ENCODE measurements around the gene RUNX1.
"Not testable (repeated sequence)": the region's sequence is repeated elsewhere in the genome, so short reads cannot be mapped to it uniquely, and the experiment has no call there.

RUNX1 gene

GRCh38 chr21:34807881-34808568 lies 241.1 kb downstream of the RUNX1 start:
- peak; percentile 63 for DNase-seq (ENCODE audit: low read depth, low spot score)

- peak; percentile 73 for DNase-seq (ENCODE audit: low read depth, low spot score)
Measured at GRCh38 chr21:34807146-34807880, 241.8 kb downstream of the RUNX1 start.

GRCh38 chr21:34806423-34806822 lies 242.7 kb downstream of the RUNX1 start:
- DNase-seq (ENCODE audit: low read depth, low spot score): no peak

- no peak for DNase-seq (ENCODE audit: low read depth, low spot score)
Measured at GRCh38 chr21:34805157-34805556, 243.9 kb downstream of the RUNX1 start.

GRCh38 chr21:34804584-34804983 lies 244.5 kb downstream of the RUNX1 start:
- DNase-seq (ENCODE audit: low read depth, low spot score): not testable (repeated sequence)

GRCh38 chr21:34803782-34804370 lies 245.2 kb downstream of the RUNX1 start:
- no peak for DNase-seq (ENCODE audit: low read depth, low spot score)

GRCh38 chr21:34802180-34802899 lies 246.8 kb downstream of the RUNX1 start:
- no peak for DNase-seq (ENCODE audit: low read depth, low spot score)

GRCh38 chr21:34801519-34802132 lies 247.5 kb downstream of the RUNX1 start:
- DNase-seq (ENCODE audit: low read depth, low spot score): no peak

- no peak for DNase-seq (ENCODE audit: low read depth, low spot score)
Measured at GRCh38 chr21:34800797-34801518, 248.1 kb downstream of the RUNX1 start.

GRCh38 chr21:34799092-34799491 lies 250.0 kb downstream of the RUNX1 start:
- DNase-seq (ENCODE audit: low read depth, low spot score): no peak

- DNase-seq (ENCODE audit: low read depth, low spot score): no peak
Measured at GRCh38 chr21:34797921-34798535, 251.1 kb downstream of the RUNX1 start.

- DNase-seq (ENCODE audit: low read depth, low spot score): no peak
Measured at GRCh38 chr21:34797201-34797525, 251.9 kb downstream of the RUNX1 start.

- no peak for DNase-seq (ENCODE audit: low read depth, low spot score)
Measured at GRCh38 chr21:34796518-34797200, 252.4 kb downstream of the RUNX1 start.

GRCh38 chr21:34795548-34796180 lies 253.4 kb downstream of the RUNX1 start:
- no peak for DNase-seq (ENCODE audit: low read depth, low spot score)

GRCh38 chr21:34795175-34795547 lies 253.9 kb downstream of the RUNX1 start:
- DNase-seq (ENCODE audit: low read depth, low spot score): no peak

- DNase-seq (ENCODE audit: low read depth, low spot score): no peak
Measured at GRCh38 chr21:34794686-34795085, 254.4 kb downstream of the RUNX1 start.

- DNase-seq (ENCODE audit: low read depth, low spot score): no peak
Measured at GRCh38 chr21:34793471-34793870, 255.6 kb downstream of the RUNX1 start.

GRCh38 chr21:34792504-34793089 lies 256.5 kb downstream of the RUNX1 start:
- DNase-seq (ENCODE audit: low read depth, low spot score): no peak

- DNase-seq (ENCODE audit: low read depth, low spot score): no peak
Measured at GRCh38 chr21:34791776-34792503, 257.2 kb downstream of the RUNX1 start.
